Nephron progenitor cell (in vitro differentiated cells): ENCODE results near the gene POP4.

Source experiments
- DNase-seq: peaks from one replicate; pipeline ENCODE4 v3.0.0; 2021
- H3K27ac Mint-ChIP-seq: 2 replicates; pipeline ENCODE4 v1.8.0; 2021; ENCODE audit warnings: mild to moderate bottlenecking, moderate library complexity, mixed read lengths
- H3K27me3 Mint-ChIP-seq: 2 replicates; pipeline ENCODE4 v1.8.0; 2021; ENCODE audit warnings: mild to moderate bottlenecking, low read depth, mixed read lengths; ENCODE audit not compliant: poor library complexity
- H3K36me3 Mint-ChIP-seq: 2 replicates; pipeline ENCODE4 v1.8.0; 2021; ENCODE audit warnings: low read depth, mixed read lengths
- H3K4me1 Mint-ChIP-seq: 2 replicates; pipeline ENCODE4 v1.8.0; 2021; ENCODE audit warnings: mixed read lengths
- H3K4me3 Mint-ChIP-seq: 2 replicates; pipeline ENCODE4 v1.8.0; 2021; ENCODE audit warnings: mild to moderate bottlenecking, moderate library complexity, mixed read lengths
- H3K9me3 Mint-ChIP-seq: 2 replicates; pipeline ENCODE4 v1.8.0; 2021; ENCODE audit warnings: mild to moderate bottlenecking, moderate library complexity, mixed read lengths
- TF ChIP-seq, protein P1 (sequence below): fragments of 200-600 bp; sonication (generic); IDR thresholded peaks from 2 replicates; pipeline ENCODE4 v1.5.0; 2021; ENCODE audit warnings: antibody characterized with exemption

Gene POP4

DNA sequence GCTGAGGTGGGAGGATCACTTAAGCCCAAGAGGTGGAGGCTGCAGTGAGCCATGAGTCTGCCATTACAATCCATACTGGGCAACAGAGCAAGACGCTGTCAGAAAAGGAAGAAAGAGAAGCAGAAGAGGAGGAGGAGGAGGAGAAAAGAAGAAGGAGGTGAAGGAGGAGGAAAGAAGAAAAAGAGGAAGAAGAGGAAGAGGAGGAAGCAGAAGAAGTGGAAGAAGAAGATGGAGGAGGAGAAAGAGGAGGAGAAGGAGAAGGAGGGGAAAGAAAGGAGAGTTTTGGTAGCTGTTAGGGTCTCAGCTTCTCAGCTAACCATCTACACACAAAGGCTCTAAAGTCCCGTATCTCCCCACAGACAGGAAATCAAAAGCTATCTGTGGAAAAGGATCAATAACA lies 35.5 kb downstream of the POP4 start:
- Mint-ChIP-seq H3K36me3 (no peaks in the 10 kb centered on the region), H3K4me3 (no peak overlapping the region), H3K27me3 (peaks cover 15% of the 10 kb centered on the region), H3K4me1 (peaks cover 24% of the 10 kb centered on the region), H3K9me3 (no peaks in the 10 kb centered on the region), H3K27ac (peak overlapping the region; percentile 15)
- DNase-seq = no peak
- TF ChIP-seq, protein P1, sequence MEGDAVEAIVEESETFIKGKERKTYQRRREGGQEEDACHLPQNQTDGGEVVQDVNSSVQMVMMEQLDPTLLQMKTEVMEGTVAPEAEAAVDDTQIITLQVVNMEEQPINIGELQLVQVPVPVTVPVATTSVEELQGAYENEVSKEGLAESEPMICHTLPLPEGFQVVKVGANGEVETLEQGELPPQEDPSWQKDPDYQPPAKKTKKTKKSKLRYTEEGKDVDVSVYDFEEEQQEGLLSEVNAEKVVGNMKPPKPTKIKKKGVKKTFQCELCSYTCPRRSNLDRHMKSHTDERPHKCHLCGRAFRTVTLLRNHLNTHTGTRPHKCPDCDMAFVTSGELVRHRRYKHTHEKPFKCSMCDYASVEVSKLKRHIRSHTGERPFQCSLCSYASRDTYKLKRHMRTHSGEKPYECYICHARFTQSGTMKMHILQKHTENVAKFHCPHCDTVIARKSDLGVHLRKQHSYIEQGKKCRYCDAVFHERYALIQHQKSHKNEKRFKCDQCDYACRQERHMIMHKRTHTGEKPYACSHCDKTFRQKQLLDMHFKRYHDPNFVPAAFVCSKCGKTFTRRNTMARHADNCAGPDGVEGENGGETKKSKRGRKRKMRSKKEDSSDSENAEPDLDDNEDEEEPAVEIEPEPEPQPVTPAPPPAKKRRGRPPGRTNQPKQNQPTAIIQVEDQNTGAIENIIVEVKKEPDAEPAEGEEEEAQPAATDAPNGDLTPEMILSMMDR = no peak

DNA sequence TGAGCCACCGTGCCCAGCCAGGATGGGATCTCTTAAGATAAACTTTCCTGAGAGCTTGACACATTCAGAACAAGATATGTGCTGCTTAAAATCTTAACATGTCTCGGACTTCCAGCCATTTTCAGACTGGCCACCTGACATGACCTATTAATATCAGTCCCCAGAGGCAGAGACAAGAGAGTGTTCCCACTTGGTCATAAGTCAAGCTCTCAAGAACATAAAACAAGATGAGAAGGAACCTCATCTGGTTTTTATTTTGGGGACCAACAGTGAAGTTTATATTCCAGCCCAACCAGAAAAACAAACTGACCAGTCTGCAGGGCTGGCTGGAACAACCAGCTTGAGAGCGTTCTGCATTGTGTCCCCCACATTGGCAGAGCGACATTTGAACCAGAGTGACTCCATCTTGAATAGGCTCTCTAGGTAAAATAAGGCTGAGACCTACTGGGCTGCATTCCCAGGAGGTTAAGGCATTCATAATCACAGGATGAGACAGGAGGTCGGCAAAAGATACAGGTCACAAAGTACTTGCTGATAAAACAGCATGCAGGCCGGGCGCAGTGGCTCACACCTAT lies 37.4 kb downstream of the POP4 start:
- Mint-ChIP-seq H3K27ac (peak overlapping the region; percentile 54), H3K4me1 (peaks cover 8% of the 10 kb centered on the region), H3K36me3 (no peaks in the 10 kb centered on the region), H3K27me3 (peaks cover 20% of the 10 kb centered on the region), H3K9me3 (no peaks in the 10 kb centered on the region), H3K4me3 (no peak overlapping the region)
- DNase-seq = no peak
- TF ChIP-seq, protein P1 = no peak

DNA sequence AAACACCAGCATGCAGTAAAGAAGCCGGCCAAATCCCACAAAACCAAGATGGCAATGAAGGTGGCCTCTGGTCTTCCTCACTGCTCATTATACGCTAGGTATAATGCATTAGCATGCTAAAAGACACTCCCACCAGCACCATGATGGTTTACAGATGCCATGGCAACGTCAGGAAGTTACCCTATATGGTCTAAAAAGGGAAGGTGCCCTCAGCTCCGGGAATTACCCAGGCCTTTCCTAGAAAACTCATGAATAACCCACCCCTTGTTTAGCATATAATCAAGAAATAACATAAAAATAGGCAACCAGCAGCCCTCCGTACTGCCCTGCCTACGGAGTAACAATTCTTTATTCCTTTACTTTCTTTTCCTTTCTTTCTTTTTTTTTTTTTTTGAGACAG lies 38.1 kb downstream of the POP4 start:
- peaks cover 8% of the 10 kb centered on the region for H3K4me1 Mint-ChIP-seq

DNA sequence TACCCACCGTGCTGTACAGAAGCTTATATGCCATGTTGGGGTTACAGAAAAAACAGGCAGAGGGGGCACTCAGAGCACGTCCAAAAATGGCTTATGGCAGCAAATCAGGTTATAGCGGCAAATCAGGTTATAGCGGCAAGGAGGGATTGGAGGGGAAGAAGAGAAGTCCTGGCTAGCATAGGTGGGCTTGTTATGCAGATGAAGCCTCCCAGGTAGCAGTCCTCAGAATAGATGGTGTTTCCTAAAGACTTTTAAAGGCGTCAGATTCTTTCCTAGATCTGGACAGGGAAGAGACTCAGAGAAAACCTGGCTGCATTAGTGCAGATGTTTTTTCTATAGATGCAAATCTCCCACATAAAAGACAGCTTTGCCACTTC lies 39.4 kb downstream of the POP4 start:
- no peak overlapping the region for H3K4me3 Mint-ChIP-seq
- DNase-seq = no peak
- H3K9me3 Mint-ChIP-seq = no peaks in the 10 kb centered on the region
- H3K27me3 Mint-ChIP-seq = peaks cover 20% of the 10 kb centered on the region
- H3K27ac Mint-ChIP-seq = no peak overlapping the region
- TF ChIP-seq, protein P1 = no peak
- peaks cover 8% of the 10 kb centered on the region for H3K4me1 Mint-ChIP-seq
- H3K36me3 Mint-ChIP-seq = no peaks in the 10 kb centered on the region

More for the DNA sequence above, 38.1 kb downstream of the POP4 start:
- Mint-ChIP-seq H3K4me3 (no peak overlapping the region), H3K9me3 (no peaks in the 10 kb centered on the region), H3K27ac (no peak overlapping the region), H3K27me3 (peaks cover 20% of the 10 kb centered on the region), H3K36me3 (no peaks in the 10 kb centered on the region)
- no peak for DNase-seq
- TF ChIP-seq, protein P1 = no peak

- peaks cover 19% of the 10 kb centered on the region for H3K27me3 Mint-ChIP-seq
- H3K9me3 Mint-ChIP-seq = no peaks in the 10 kb centered on the region
- no peak overlapping the region for H3K27ac Mint-ChIP-seq
- DNase-seq = no peak
- TF ChIP-seq, protein P1 = no peak
- no peaks in the 10 kb centered on the region for H3K36me3 Mint-ChIP-seq
- H3K4me3 Mint-ChIP-seq = no peak overlapping the region
- peaks cover 8% of the 10 kb centered on the region for H3K4me1 Mint-ChIP-seq
Measured at GRCh38 chr19:29645911-29646310, 39.8 kb downstream of the POP4 start.

DNA sequence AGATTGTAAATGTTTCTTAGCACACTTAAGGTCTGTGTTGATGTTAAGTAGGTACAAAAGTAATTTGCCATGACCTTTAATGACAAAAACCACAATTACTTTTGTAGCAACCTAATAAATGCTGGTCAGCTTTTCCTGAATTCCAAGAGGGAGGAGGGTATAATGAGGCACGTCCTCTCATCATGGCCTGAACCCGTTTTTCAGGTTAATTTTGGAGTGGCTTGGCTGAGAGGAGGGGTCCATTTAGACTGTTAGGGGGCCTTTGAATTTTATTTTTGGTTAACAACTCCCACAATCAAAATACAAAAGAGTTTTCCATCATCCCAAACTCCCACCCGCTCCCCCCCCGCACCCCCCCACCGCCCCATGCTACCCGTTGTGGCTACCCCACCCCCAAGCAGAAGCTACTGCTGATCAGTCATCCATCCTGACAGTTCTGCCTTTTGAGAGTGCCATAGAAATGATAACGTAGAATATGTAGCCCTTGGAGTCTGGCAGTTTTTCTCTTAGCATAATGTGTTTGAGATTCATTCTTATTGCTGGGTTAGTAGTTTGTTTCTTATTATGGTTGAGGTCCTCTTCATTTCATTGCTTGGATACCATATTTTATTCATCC lies 44.8 kb downstream of the POP4 start:
- DNase-seq = no peak
- H3K27ac Mint-ChIP-seq = no peak overlapping the region
- no peaks in the 10 kb centered on the region for H3K4me1 Mint-ChIP-seq
- TF ChIP-seq, protein P1 = no peak
- H3K9me3 Mint-ChIP-seq = peaks cover 18% of the 10 kb centered on the region
- no peak overlapping the region for H3K4me3 Mint-ChIP-seq
- H3K27me3 Mint-ChIP-seq = peaks cover 13% of the 10 kb centered on the region
- H3K36me3 Mint-ChIP-seq = no peaks in the 10 kb centered on the region
